OCI-LY7 (cell line): ENCODE measurements around the gene SEMA5A.

ENCODE experiments used
- EZH2phosphoT487 ChIP-seq: fragments of 200-600 bp; sonication (generic); IDR thresholded peaks from 2 replicates; pipeline ENCODE4 v1.6.1; 2018; ENCODE audit warnings: low read depth, borderline replicate concordance, mild to moderate bottlenecking, mixed run types, antibody characterized with exemption, low read length, moderate library complexity, mixed read lengths
- TF ChIP-seq, protein P1 (sequence below): fragments of 200-600 bp; sonication (generic); conservative IDR thresholded peaks from 2 replicates; pipeline ENCODE4 v1.5.1; 2014; ENCODE audit warnings: mild to moderate bottlenecking, antibody characterized with exemption, low read length, moderate library complexity, mixed read lengths

DNA sequence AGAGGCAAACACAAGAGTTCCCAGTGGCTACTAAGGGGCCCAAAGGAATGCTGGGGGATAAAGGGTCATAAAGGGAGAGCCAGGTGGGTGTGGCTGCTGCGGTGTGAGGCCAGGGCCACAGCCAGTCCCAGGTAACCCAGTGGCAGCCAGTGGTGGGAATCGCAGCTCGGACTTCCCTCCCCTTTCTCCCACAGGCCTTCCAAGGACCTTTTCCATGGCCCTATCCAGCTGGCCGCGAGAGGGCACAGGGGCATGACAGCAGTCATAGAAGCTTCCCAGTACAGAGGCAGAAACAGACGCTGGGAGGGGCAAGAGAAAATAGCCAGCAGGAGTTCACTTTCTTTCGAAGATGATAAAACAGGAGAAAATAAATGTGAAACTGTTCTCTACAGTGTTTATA, 257.6 kb downstream of the SEMA5A start:
- TF ChIP-seq, protein P1, sequence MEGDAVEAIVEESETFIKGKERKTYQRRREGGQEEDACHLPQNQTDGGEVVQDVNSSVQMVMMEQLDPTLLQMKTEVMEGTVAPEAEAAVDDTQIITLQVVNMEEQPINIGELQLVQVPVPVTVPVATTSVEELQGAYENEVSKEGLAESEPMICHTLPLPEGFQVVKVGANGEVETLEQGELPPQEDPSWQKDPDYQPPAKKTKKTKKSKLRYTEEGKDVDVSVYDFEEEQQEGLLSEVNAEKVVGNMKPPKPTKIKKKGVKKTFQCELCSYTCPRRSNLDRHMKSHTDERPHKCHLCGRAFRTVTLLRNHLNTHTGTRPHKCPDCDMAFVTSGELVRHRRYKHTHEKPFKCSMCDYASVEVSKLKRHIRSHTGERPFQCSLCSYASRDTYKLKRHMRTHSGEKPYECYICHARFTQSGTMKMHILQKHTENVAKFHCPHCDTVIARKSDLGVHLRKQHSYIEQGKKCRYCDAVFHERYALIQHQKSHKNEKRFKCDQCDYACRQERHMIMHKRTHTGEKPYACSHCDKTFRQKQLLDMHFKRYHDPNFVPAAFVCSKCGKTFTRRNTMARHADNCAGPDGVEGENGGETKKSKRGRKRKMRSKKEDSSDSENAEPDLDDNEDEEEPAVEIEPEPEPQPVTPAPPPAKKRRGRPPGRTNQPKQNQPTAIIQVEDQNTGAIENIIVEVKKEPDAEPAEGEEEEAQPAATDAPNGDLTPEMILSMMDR = no peak
- no peak for TF ChIP-seq EZH2phosphoT487
